Epithelial cell of proximal tubule (primary cell): Measurements from ENCODE around the gene WNT16. TPM values are rescaled to one million over a fixed set of nuclear protein-coding genes. Genes with fewer than 3 reads are reported as not detected.

Experiments used
- DNase-seq: peaks from one replicate; pipeline ENCODE4 v3.0.0-alpha.2; 2011; ENCODE audit warnings: low read depth
- H3K4me3 ChIP-seq: 2 replicates; pipeline ENCODE4 v1.5.1; 2011; ENCODE audit warnings: low read depth, mild to moderate bottlenecking, low read length
- total RNA-seq: library from RNA; depleted of rRNA; stranded (reverse); fragments of >200 nt; gene quantifications from 2 replicates; pipeline ENCODE4 v1.2.3, GENCODE V29; 2015
- TF ChIP-seq, protein P1 (sequence below): conservative IDR thresholded peaks from 2 replicates; pipeline ENCODE4 v1.5.1; 2012; ENCODE audit warnings: low read depth, mild to moderate bottlenecking, low read length

Gene WNT16
- 0.22 TPM in 1 of 2 replicates, not detected in the other for total RNA-seq

GRCh38 chr7:121328508-121329190 is at the start of gene WNT16:
WNT16 (plus strand) TSS chr7:121329000; CDS start chr7:121329293, 293 bp downstream.
- TF ChIP-seq, protein P1, sequence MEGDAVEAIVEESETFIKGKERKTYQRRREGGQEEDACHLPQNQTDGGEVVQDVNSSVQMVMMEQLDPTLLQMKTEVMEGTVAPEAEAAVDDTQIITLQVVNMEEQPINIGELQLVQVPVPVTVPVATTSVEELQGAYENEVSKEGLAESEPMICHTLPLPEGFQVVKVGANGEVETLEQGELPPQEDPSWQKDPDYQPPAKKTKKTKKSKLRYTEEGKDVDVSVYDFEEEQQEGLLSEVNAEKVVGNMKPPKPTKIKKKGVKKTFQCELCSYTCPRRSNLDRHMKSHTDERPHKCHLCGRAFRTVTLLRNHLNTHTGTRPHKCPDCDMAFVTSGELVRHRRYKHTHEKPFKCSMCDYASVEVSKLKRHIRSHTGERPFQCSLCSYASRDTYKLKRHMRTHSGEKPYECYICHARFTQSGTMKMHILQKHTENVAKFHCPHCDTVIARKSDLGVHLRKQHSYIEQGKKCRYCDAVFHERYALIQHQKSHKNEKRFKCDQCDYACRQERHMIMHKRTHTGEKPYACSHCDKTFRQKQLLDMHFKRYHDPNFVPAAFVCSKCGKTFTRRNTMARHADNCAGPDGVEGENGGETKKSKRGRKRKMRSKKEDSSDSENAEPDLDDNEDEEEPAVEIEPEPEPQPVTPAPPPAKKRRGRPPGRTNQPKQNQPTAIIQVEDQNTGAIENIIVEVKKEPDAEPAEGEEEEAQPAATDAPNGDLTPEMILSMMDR: no peak
- no peak for DNase-seq
- peak within 1 kb of the TSS; percentile 46 for H3K4me3 ChIP-seq

- TF ChIP-seq, protein P1: no peak
- H3K4me3 ChIP-seq: no peak overlapping the region
- no peak for DNase-seq
Measured at GRCh38 chr7:121279060-121279620, 49.7 kb upstream of the WNT16 start.

DNA sequence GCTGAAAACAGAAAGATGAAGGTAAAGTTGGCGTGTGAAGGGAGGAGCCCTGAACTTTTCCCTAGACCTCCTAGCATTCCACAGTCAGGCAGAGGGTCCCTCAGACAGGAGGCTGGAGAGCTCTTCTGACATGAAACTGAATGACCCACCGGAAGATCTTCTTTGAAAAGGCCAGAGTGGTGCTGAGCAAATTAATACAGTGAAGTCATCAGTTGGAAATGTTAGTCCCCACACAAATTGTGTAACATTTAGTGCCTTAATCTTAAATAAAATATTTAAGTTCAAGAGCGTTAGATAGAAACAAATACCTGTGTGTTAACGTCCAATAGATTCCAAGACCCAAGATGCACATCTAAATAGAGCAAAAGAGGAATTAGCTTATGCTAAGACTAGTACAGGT is 49.0 kb upstream of the WNT16 start:
- TF ChIP-seq, protein P1: no peak
- DNase-seq: no peak
- no peak overlapping the region for H3K4me3 ChIP-seq

DNA sequence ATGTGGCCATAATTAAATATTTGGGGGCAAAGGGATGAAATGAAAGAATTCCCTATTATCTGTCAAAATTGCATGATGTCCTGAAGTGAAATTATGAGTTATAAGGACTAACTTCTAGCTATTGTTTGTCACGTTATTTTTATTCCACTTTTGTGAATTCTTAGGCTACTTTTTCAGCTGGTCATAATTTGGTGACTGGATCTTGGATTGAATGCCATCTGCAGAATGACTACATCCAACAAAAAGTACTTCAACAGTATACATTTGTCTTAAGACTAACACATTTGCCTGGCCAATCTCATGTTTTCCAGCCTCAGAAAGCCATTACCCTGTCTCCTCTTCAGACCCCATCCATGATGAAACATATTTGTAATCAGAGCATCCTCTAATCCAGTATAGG is 48.1 kb upstream of the WNT16 start:
- H3K4me3 ChIP-seq: no peak overlapping the region
- TF ChIP-seq, protein P1: no peak
- no peak for DNase-seq

GRCh38 chr7:121282129-121282528 is 46.7 kb upstream of the WNT16 start:
- DNase-seq: no peak
- H3K4me3 ChIP-seq: no peak overlapping the region
- TF ChIP-seq, protein P1: no peak

DNA sequence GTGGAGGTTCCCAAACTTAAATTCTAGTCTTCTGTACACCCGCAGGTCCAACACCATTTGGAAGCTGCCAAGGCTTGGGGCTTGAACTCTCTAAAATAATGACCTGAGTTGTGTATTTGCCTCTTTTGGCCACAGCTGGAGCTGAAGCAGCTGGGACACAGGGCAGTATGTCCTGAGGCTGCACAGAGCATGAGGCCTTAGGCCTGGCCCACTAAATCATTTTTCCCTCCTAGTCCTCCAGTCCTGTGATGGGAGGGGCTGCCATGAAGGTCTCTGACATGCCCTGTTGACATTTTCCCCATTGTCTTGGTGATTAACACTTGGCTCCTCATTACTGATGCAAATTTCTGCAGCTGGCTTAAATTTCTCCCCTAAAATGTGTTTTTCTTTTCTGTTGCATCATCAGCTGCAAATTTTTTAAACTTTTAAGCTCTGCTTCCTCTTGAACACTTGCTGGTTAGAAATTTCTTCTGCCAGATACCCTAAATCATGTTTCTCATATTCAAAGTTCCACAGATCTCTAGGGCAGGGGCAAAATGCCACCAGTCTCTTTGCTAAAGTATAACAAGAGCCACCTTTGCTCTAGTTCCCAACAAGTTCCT is 43.6 kb upstream of the WNT16 start:
- no peak overlapping the region for H3K4me3 ChIP-seq
- DNase-seq: no peak
- TF ChIP-seq, protein P1: no peak
